GM12873 (cell line): ENCODE results near the gene TBC1D22A.

Experiments used
- TF ChIP-seq, protein P1 (sequence below): IDR thresholded peaks from 2 replicates; pipeline ENCODE4 v1.5.1; 2012; ENCODE audit warnings: low read depth, mild to moderate bottlenecking, moderate library complexity, low read length, control low read depth; ENCODE audit not compliant: insufficient read depth; ENCODE audit errors: missing control alignments

The TBC1D22A gene

DNA sequence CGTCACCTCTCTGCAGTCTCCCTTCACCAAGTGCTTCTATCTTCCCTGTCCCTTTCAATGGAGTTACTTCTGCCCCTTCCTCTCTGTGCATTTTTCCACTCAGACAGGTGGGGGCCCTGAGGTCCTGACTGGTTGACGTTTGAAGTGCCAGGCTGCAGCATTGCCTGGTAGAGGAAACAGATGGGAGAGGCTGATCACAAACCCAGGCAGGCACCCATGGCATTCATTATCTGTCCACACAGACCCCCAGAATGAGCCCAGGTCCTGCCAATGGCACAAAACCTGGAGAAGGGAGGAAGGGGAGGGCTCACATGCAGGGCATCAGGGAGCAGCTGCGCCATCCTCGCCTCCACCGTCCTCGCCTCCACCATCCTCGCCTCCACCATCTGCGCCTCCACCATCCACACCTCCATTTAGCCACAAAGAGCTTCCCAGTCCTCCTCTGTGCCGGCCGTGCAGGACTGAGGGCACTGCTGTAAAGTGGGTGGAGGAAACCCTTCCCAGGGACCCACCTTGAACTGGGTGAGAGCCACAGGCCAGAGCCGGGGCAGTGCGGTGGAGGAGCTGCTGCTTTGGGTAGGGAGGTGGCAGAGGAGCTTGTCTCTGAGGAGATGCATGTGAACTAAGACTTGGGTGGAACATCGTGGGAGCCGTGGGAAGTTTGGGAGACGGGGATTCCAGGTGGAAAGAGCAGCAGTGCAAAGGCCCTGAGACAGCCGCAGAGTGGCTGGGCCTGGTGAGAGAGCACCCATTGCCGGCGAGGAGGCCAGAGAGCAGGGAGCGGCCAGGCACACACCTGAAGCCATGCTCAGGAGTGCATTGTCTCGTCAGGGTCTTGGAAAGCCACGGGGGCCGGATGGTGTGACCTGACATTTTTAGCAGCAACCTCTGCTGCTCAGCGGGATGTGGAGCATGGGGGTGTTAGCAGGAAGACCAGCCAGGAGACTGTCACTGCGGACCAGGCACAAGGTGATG lies 145.1 kb downstream of the TBC1D22A start:
- TF ChIP-seq, protein P1, sequence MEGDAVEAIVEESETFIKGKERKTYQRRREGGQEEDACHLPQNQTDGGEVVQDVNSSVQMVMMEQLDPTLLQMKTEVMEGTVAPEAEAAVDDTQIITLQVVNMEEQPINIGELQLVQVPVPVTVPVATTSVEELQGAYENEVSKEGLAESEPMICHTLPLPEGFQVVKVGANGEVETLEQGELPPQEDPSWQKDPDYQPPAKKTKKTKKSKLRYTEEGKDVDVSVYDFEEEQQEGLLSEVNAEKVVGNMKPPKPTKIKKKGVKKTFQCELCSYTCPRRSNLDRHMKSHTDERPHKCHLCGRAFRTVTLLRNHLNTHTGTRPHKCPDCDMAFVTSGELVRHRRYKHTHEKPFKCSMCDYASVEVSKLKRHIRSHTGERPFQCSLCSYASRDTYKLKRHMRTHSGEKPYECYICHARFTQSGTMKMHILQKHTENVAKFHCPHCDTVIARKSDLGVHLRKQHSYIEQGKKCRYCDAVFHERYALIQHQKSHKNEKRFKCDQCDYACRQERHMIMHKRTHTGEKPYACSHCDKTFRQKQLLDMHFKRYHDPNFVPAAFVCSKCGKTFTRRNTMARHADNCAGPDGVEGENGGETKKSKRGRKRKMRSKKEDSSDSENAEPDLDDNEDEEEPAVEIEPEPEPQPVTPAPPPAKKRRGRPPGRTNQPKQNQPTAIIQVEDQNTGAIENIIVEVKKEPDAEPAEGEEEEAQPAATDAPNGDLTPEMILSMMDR: no peak

DNA sequence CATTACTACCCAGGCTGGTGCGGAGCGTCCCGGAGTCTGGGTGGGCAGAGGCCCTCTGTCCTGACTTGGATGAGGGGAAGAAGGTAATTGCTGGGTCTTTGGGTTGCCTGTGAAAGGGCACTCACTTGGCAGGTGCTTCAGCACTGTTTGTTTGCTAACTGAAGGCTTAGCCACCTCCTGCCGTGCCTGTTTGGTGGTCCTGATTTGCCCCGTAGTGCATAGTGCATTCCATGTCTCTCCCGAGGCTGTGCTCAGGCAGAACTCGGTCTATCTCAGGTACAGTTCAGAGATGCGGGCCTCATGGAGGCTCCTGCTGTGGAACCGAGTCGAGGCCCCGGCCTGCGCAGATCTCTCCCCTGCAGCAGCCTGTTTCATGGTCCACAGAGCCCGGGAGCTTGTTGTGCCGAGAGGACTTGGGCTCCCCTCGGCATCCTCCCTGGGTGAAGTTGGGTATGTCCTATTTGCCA lies 146.2 kb downstream of the TBC1D22A start:
- TF ChIP-seq, protein P1: no peak

DNA sequence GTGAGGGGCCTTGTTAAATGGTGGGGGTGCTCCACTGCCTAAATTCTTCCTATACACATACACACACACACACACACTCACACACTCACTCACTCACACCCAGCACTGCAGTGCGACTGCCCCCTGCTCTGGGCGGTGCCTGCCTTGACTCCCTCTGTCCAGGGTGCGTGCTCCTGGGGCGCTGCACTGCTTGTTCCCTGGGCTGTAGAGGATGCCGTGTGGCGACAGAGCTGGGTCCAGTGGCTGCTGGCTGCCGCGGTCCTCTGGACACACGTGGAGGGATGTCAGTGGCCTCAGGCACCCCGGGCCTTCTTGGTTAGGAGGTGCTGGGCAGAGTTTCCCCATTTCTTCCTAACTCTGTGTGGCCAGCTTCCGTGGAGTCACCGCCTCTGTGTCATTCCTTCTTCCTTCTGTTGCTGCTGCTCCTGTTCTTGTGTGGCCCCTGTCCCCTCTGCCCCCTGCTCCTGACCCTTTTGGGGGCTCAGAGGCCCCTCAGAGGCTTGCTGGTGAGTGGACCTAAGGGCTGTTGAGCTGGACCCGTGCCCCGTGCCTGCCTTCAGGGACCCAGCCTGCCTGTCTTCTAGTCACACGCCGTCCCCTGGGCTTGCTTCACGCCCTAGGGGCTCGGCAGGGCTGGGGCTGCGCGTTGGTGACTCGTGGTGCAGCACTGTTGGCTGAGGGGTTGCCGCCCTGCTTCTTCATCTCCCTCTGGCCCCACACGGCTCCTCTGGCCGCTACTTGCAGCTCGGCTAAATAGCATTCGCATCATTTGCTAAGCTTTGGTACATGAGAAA lies 147.0 kb downstream of the TBC1D22A start:
- TF ChIP-seq, protein P1: no peak

DNA sequence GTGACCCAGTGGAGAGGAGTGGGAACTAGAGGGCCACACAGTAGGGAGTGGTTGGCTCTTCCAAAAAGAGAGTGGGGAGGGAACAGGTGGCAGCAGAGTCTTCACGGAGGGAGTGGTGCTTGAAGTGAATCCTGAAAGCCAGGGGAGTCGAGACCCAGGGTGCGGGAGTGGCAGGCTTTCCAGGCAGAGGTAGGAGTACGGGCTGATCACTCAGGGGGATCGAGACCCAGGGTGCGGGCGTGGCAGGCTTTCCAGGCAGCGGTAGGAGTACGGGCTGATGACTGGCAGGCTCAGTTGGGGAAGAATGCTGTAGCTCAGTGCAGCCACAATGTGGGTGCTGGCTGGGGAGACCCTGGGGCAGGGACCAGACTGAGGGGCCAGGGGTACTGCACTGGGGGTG lies 148.2 kb downstream of the TBC1D22A start:
- TF ChIP-seq, protein P1: no peak

DNA sequence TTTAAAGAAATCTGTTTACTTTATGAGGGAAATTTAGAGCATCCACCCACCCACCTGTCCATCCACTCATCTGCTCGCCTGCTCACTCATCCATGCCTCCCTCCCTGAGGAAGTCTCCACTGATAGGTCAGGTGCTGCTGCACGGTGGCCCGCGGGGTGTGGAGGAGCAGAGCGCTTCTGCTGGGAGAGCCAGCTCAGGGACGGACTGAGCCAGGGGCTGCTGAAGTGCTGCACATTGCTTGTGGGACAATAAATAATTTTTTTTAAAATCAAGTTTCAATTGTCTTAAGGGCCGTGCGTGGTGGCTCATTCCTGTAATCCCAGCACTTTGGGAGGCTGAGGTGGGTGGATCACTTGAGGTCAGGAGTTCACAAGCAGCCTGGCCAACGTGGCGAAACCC lies 148.9 kb downstream of the TBC1D22A start:
- TF ChIP-seq, protein P1: no peak

DNA sequence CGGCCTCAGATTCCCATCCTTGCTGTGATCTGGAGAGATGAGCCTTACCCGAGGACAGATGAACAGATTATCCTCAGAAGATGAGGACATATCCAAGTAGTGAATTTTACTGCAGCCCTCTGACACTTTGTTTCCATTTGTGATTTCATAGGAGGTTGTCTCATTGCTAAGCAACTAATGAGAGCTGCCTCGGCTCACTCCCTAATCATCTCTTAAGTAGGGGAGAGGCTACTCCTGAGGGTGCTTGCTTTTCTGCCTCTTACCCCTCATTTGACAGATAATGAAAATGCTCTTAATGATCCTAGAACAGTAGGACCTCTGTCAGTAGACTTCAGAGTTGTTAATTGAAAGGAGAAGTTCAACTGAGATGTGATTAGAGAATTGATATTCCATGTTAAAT lies 150.9 kb downstream of the TBC1D22A start:
- TF ChIP-seq, protein P1: no peak

DNA sequence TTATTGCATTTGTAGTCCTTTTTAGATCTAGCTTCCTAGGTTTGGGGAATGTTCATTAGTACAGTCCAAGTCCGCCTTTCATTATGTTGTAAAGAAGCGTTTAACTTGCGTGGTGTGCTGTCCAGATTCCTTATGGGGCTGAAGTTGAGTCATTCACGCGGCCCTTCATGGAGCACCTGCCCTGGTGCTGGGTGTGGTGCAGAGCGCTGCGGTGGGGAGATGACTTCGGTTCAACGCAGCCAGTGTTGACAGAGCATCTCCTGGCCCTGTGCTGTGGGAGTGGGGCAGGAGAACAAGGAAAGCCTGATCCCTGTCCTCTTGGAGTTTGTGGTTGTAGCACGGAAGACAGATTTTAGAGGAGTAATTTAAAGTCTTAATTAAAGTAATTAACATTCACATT lies 152.0 kb downstream of the TBC1D22A start:
- TF ChIP-seq, protein P1: no peak
